ENCODE results near the gene TTYH3. TPM values are rescaled to one million over a fixed set of nuclear protein-coding genes. Genes with fewer than 3 reads are reported as not detected.

TTYH3 gene
- total and polyA plus RNA-seq, 2 donors from 2014 or later: 22.5 to 55.0 TPM

- no peak for TF ChIP-seq CTCF (IDR thresholded peaks at IDR 0.05; ENCODE audit: borderline replicate concordance, extremely low read depth, insufficient read depth)
- FAIRE-seq: no peak
- no peaks in the 10 kb centered on the region for H3K9me3 ChIP-seq (ENCODE audit: control insufficient read depth in 2 of 3, insufficient read depth in 1 of 3, low read length in 3 of 3)
- H3K4me3 ChIP-seq (ENCODE audit: low read length in 3 of 3): no peak overlapping the region
- intact Hi-C loops (cut with DNase I): no loop called here
- peaks cover 5 to 8% (median 6%) of the 10 kb centered on the region in 3 donors for H3K36me3 ChIP-seq (ENCODE audit: control insufficient read depth in 2 of 3, insufficient read depth in 3 of 3, low read length in 3 of 3)
- peak in 1 of 5 donors; percentile 26 for DNase-seq
- no peak overlapping the region for H3K9ac ChIP-seq (ENCODE audit: low read length in 3 of 3)
- no peaks in the 10 kb centered on the region for H3K4me1 ChIP-seq (ENCODE audit: control insufficient read depth in 2 of 3, insufficient read depth in 2 of 3, low read depth in 1 of 3, low read length in 3 of 3)
- no peak overlapping the region for H3K27ac ChIP-seq (ENCODE audit: low read depth in 2 of 2, low read length in 2 of 2)
- H3K27me3 ChIP-seq (ENCODE audit: control insufficient read depth, insufficient read depth, low read length): no peaks in the 10 kb centered on the region
These were observed 47.8 kb upstream of the TTYH3 start for GRCh38 chr7:2583798-2584580.

GRCh38 chr7:2585446-2585845, 46.3 kb upstream of the TTYH3 start:
- Histone ChIP-seq H3K27ac (ENCODE audit: low read depth in 2 of 2, low read length in 2 of 2) (no peak overlapping the region), H3K4me1 (ENCODE audit: control insufficient read depth in 2 of 3, insufficient read depth in 2 of 3, low read depth in 1 of 3, low read length in 3 of 3) (no peaks in the 10 kb centered on the region), H3K36me3 (ENCODE audit: control insufficient read depth in 2 of 3, insufficient read depth in 3 of 3, low read length in 3 of 3) (peaks cover 5 to 8% (median 6%) of the 10 kb centered on the region in 3 donors), H3K4me3 (ENCODE audit: low read length in 3 of 3) (no peak overlapping the region), H3K9me3 (ENCODE audit: control insufficient read depth in 2 of 3, insufficient read depth in 1 of 3, low read length in 3 of 3) (no peaks in the 10 kb centered on the region), H3K9ac (ENCODE audit: low read length in 3 of 3) (no peak overlapping the region), H3K27me3 (ENCODE audit: control insufficient read depth, insufficient read depth, low read length) (no peaks in the 10 kb centered on the region)
- DNase-seq (peak in 1 of 5 donors; percentile 51), FAIRE-seq (no peak)
- intact Hi-C loops (cut with DNase I): no loop called here
- no peak for TF ChIP-seq CTCF (IDR thresholded peaks at IDR 0.05; ENCODE audit: borderline replicate concordance, extremely low read depth, insufficient read depth)

DNA sequence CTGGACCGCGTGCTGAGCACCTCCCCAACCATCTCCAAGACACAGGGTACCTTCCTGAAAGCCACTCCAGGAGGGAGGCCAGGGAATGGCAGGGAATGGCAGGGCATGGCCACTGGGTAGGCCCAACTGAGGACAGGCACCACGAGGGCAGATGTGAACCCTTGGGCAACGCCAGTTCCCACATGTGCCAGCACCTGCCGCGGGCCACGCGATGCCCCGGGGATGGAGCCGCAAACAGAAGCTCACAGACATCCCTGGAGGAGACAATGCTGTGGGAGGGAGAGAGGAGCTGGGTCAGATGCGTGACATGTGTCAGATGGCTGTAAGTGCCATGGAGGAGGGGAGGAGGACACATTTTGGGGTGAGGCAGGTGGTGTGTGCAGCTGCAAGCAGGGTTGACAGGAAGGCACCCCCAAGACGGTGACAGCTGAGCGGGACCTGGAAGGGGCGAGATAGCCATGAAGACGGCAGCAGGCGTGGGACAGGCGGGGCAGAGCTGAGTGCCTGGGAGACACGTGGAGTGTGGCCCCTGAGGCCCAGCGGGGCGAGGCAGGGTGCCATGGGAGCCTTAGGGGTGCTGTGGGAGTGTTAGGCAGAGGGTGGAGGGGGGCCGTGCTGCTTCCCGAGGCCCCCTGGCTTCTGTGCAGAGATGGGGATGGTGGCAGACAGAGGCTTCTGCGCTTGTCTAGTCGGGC, 45.3 kb upstream of the TTYH3 start:
- Histone ChIP-seq H3K4me1 (ENCODE audit: control insufficient read depth in 2 of 3, insufficient read depth in 2 of 3, low read depth in 1 of 3, low read length in 3 of 3) (no peaks in the 10 kb centered on the region), H3K27me3 (ENCODE audit: control insufficient read depth, insufficient read depth, low read length) (no peaks in the 10 kb centered on the region), H3K27ac (ENCODE audit: low read depth in 2 of 2, low read length in 2 of 2) (no peak overlapping the region), H3K9ac (ENCODE audit: low read length in 3 of 3) (no peak overlapping the region), H3K9me3 (ENCODE audit: control insufficient read depth in 2 of 3, insufficient read depth in 1 of 3, low read length in 3 of 3) (no peaks in the 10 kb centered on the region), H3K36me3 (ENCODE audit: control insufficient read depth in 2 of 3, insufficient read depth in 3 of 3, low read length in 3 of 3) (peaks cover 5 to 10% (median 8%) of the 10 kb centered on the region in 3 donors), H3K4me3 (ENCODE audit: low read length in 3 of 3) (no peak overlapping the region)
- intact Hi-C loops (cut with DNase I): no loop called here
- FAIRE-seq: no peak
- TF ChIP-seq CTCF (IDR thresholded peaks at IDR 0.05; ENCODE audit: borderline replicate concordance, extremely low read depth, insufficient read depth): no peak
- no peak for DNase-seq

Measured in kidney (tissue), 14 donors.